K562 (cell line): ENCODE measurements around the gene FXYD1. TPM values are rescaled to one million over a fixed set of nuclear protein-coding genes. Genes with fewer than 3 reads are reported as not detected.

Experiments
- ATAC-seq: fragments of 200-7000 bp; cut with Tn5 transposase; 3 replicates; pipeline ENCODE4 v1.9.1; 2020; ENCODE audit warnings: moderate library complexity
- BruUV-seq: library from RNA; stranded (reverse); fragments of 400-500 nt; replicated peaks from 2 replicates; lab custom pipeline; 2021; lab: Mats Ljungman, UMichigan
- CTCF ChIA-PET: fragments of 300-600 bp; formaldehyde crosslinking; extraction: SDS; loops from one replicate; lab custom pipeline; 2021; ENCODE audit warnings: low intra/inter-chr PET ratio; lab: Yijun Ruan, JAX
- POLR2A ChIA-PET: fragments of 300-600, 350-650 bp; sonication (Branson Sonifier 250); formaldehyde crosslinking; extraction: SDS; loops from one replicate; lab custom pipeline; 2021; ENCODE audit warnings: antibody characterized with exemption, inconsistent platforms; lab: Yijun Ruan, JAX
- DNase-seq, 4 experiments: peaks; one replicate each; pipeline versions ENCODE4 v3.0.0 to v3.0.0-alpha.2; 2011 to 2018; ENCODE audit warnings: low spot score in 3 of 4, mixed read lengths in 3 of 4; ENCODE audit errors: extremely low read depth in 1 of 4
- FAIRE-seq: peaks from 2 replicates; lab custom pipeline; 2011; peaks lifted over from hg19 to GRCh38; lab: Jason Lieb, UNC
- H2AFZ ChIP-seq: 2 replicates; pipeline ENCODE4 v1.6.0; 2011; ENCODE audit warnings: low read depth, low read length, control low read depth, inconsistent platforms
- H3K27ac ChIP-seq: fragments of 200-600 bp; 3 replicates; pipeline ENCODE4 v1.8.0; 2011; ENCODE audit warnings: low read depth, mild to moderate bottlenecking, control low read depth, inconsistent platforms, low read length, moderate library complexity, mixed read lengths; ENCODE audit errors: extremely low read depth
- H3K27me3 ChIP-seq, 2 experiments: fragments of 300-600 bp in 1 of 2; 2 replicates in 1 of 2; 3 replicates in 1 of 2; pipeline versions ENCODE4 v1.6.0 to v1.8.0; 2011; ENCODE audit warnings: inconsistent platforms in 2 of 2, low read length in 2 of 2, mild to moderate bottlenecking in 1 of 2, mixed read lengths in 1 of 2, moderate library complexity in 1 of 2; ENCODE audit not compliant: control insufficient read depth in 2 of 2, insufficient read depth in 2 of 2
- H3K36me3 ChIP-seq: fragments of 300-600 bp; 3 replicates; pipeline ENCODE4 v1.8.0; 2011; ENCODE audit warnings: mild to moderate bottlenecking, low read length, inconsistent platforms; ENCODE audit not compliant: control insufficient read depth, insufficient read depth
- H3K4me1 ChIP-seq, 2 experiments: fragments of 200-600 bp in 1 of 2; replicated peaks in 1 of 2; 2 replicates in 1 of 2; 3 replicates in 1 of 2; pipeline versions ENCODE4 v1.5.1 to v1.8.0; 2011; ENCODE audit warnings: inconsistent platforms in 2 of 2, low read length in 2 of 2, mild to moderate bottlenecking in 1 of 2, mixed read lengths in 1 of 2, moderate library complexity in 1 of 2; ENCODE audit not compliant: control insufficient read depth in 2 of 2, insufficient read depth in 2 of 2
- H3K4me2 ChIP-seq: 2 replicates; pipeline ENCODE4 v1.6.1; 2011; ENCODE audit warnings: low read length, control low read depth, inconsistent platforms, mixed read lengths; ENCODE audit not compliant: insufficient read depth
- H3K4me3 ChIP-seq: fragments of 200-600 bp; sonication (generic), shearing (Covaris generic); 2 replicates; pipeline ENCODE4 v1.5.1; 2016; ENCODE audit warnings: control low read depth, inconsistent platforms
- H3K79me2 ChIP-seq: fragments of 200-600 bp; 3 replicates; pipeline ENCODE4 v1.8.0; 2011; ENCODE audit warnings: low read length, inconsistent platforms; ENCODE audit not compliant: control insufficient read depth, insufficient read depth
- H3K9ac ChIP-seq, 2 experiments: 2 replicates each; pipeline versions ENCODE4 v1.6.0 to v1.6.1; 2011; ENCODE audit warnings: low read depth in 2 of 2, low read length in 2 of 2, control low read depth in 1 of 2, inconsistent platforms in 1 of 2, mild to moderate bottlenecking in 1 of 2, mixed read lengths in 1 of 2; ENCODE audit not compliant: insufficient read depth in 1 of 2
- H3K9me1 ChIP-seq: one replicate; pipeline ENCODE4 v1.6.0; 2011; ENCODE audit warnings: inconsistent platforms, mild to moderate bottlenecking, low read length, moderate library complexity; ENCODE audit not compliant: control insufficient read depth, insufficient read depth
- H3K9me3 ChIP-seq: replicated peaks from 2 replicates; pipeline ENCODE4 v1.5.1; 2011; ENCODE audit warnings: low read depth, low read length, inconsistent platforms; ENCODE audit not compliant: control insufficient read depth, insufficient read depth
- H4K20me1 ChIP-seq: replicated peaks from 2 replicates; pipeline ENCODE4 v1.6.1; 2011; ENCODE audit warnings: low read length, inconsistent platforms, mixed read lengths; ENCODE audit not compliant: control insufficient read depth, insufficient read depth
- JUND ChIP-seq, 2 experiments: IDR thresholded peaks; 2 replicates in 1 of 2; 3 replicates in 1 of 2; pipeline ENCODE4 v1.6.1; 2011; ENCODE audit warnings: borderline replicate concordance in 2 of 2, low read depth in 2 of 2, low read length in 2 of 2, improper control_type of control experiment in 1 of 2, missing biosample characterization in 1 of 2, missing genetic modification characterization in 1 of 2, missing genetic modification reagents in 1 of 2
- NRF1 ChIP-seq, 2 experiments: fragments of 450-650 bp; IDR thresholded peaks in 1 of 2; conservative IDR thresholded peaks in 1 of 2; 2 replicates each; pipeline ENCODE4 v1.6.1; 2014; ENCODE audit warnings: mild to moderate bottlenecking in 2 of 2
- WGBS: fragments of 100-300 bp; shearing (Covaris generic); methylation state at CpG from one replicate; pipeline ENCODE4 v1.1.6; 2016; ENCODE audit warnings: low coverage, mixed read lengths; ENCODE audit not compliant: insufficient coverage; ENCODE audit errors: missing lambda C conversion rate; 5-methylcytosine and 5-hydroxymethylcytosine counted together
- in situ Hi-C: fragments of 300-500 bp; cut with MboI; formaldehyde crosslinking; loops from 4 replicates; pipeline ENCODE4 v1.15.0; 2018; ENCODE audit warnings: inconsistent platforms, mixed read lengths
- intact Hi-C: fragments of 100-400 bp; cut with micrococcal nuclease; formaldehyde crosslinking; loops from 2 replicates; pipeline ENCODE4 v1.14.2; 2022
- polyA plus RNA-seq, 8 experiments: library from polyadenylated mRNA; depleted of rRNA in 4 of 8; stranded (reverse) in 5 of 8; unstranded in 3 of 8; fragments of >200 nt; fragmentation: Nextera tagmentation in 2 of 8; fragmentation: Illumina TruSeq in 1 of 8; extraction: Ambion mirVana in 2 of 8; extraction: Trizol in 1 of 8; gene quantifications; 2 replicates each; pipeline versions ENCODE4 v1.2.1 to v1.2.3, GENCODE V29; 2011 to 2014; ENCODE audit warnings: inconsistent platforms in 1 of 8, missing spikeins in 1 of 8
- total RNA-seq, 7 experiments: library from RNA; depleted of rRNA in 6 of 7; stranded (reverse); fragments of >200 nt in 6 of 7; fragmentation: Illumina TruSeq in 2 of 7; extraction: Trizol in 2 of 7; gene quantifications; 2 replicates each; pipeline versions ENCODE4 v1.2.1 to v1.2.3, GENCODE V29; 2011 to 2021; ENCODE audit warnings: low replicate concordance in 1 of 7

The FXYD1 gene
- total and polyA plus RNA-seq, 9 of the 15 experiments (the other 6 are each of a cell fraction or from before 2014, with no cell fraction given): 0.40 to 3.2 (median 1.8) TPM; not detected in 3

DNA sequence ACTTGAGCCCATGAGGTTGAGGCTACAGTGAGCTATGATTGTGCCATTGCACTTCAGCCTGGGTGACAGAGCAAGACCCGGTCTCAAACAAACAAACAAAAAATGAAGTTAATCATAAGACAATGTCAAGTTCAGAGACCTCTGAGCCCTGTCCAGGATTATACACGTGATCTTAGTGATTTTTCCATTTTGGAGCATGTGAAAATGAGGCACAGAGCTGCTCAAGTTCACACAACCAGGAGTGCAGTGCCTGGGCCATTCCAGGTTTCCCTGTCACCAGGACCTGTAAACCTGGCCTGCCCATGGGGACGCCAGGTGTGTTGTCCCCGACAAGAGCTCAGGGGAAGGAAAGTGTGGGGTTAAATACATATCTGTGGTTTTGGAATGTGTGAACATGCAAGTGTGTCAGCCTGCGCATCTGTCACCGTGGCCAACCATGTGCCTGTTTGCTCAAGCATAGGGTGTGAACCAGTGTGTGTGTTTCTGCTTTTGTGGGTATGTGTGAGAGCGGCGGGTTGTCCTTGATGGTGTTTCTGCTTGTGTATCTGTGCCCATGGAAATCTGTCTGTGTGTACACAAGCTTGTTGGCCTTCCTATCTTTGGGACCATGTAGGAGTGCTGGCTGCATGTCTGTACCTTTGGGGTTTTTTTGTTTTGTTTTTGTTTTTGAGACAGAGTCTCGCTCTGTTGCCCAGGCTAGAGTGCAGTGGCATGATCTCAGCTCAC, 1.5 kb upstream of the FXYD1 start:
- DNase-seq (no peak), ATAC-seq (no peak), FAIRE-seq (peak; percentile 23)
- no peak overlapping the region for H3K4me2 ChIP-seq
- intact Hi-C loops (loop anchor here (5.0 kb wide), 1 partner anchor 165 kb away; no protein-coding TSS in a partner anchor), in situ Hi-C loops (loop anchor here (10.0 kb wide), 1 partner anchor 302 kb away; no protein-coding TSS in a partner anchor)
- H3K79me2 ChIP-seq: no peaks in the 10 kb centered on the region
- peak in 1 of 2 experiments; percentile 16; a peak in 1 of 4 replicates for TF ChIP-seq NRF1 (conservative IDR thresholded peaks at IDR 0.05 in 1 of 2, IDR thresholded peaks at IDR 0.05 in 1 of 2)
- TF ChIP-seq JUND (IDR thresholded peaks at IDR 0.05; ENCODE audit: borderline replicate concordance, low read depth, low read length): no peak
- no peak for TF ChIP-seq JUND (tag; IDR thresholded peaks at IDR 0.05; ENCODE audit: borderline replicate concordance, low read depth, low read length)
- H3K36me3 ChIP-seq: no peaks in the 10 kb centered on the region
- H3K27me3 ChIP-seq: peaks cover 0 to 16% of the 10 kb centered on the region in 2 experiments; a peak in 4 of 5 replicates
- H3K4me3 ChIP-seq: no peak overlapping the region
- no TSS peak for BruUV-seq
- 27% methylated on average over 9 of the region's 9 CpGs for WGBS
- no peaks in the 10 kb centered on the region for H3K9me1 ChIP-seq
- H3K27ac ChIP-seq: no peak overlapping the region
- 0 out of 2 replicates have a peak, but pooled peaks cover 4% of the 10 kb centered on the region for H4K20me1 ChIP-seq
- 0 out of 4 replicates have a peak overlapping the region, but pooled peaks of 1 of the 2 experiments have one; percentile 46 for H3K9ac ChIP-seq
- H3K9me3 ChIP-seq: no peaks in the 10 kb centered on the region
- peaks cover 10 to 45% of the 10 kb centered on the region in 2 experiments for H3K4me1 ChIP-seq
- POLR2A ChIA-PET: interaction anchor here (0.6 to 1.0 kb wide), 3 partner anchors 21 to 567 kb away, joined by 3 to 4 read pairs (median 3); partner anchors contain the start of genes FXYD3 and ZBTB32
- CTCF ChIA-PET: interaction anchor here (1.0 kb wide), 1 partner anchor 70 kb away, joined by 5 read pairs; no protein-coding TSS in a partner anchor
- no peak overlapping the region for H2AFZ ChIP-seq
